Erythroblast (primary cell): ENCODE measurements around the gene MFSD12.
"Not testable (repeated sequence)": the region's sequence is repeated elsewhere in the genome, so short reads cannot be mapped to it uniquely, and the experiment has no call there.

Source experiments
- DNase-seq, 2 experiments: peaks; one replicate each; lab custom pipeline; 2025; lab: John Stamatoyannopoulos, UW
- GATA1 ChIP-seq: IDR thresholded peaks from 2 replicates; pipeline ENCODE4 v1.6.1; 2011; ENCODE audit warnings: low read depth, mild to moderate bottlenecking, control low read depth, low read length, moderate library complexity
- POLR2A ChIP-seq: IDR thresholded peaks from 2 replicates; pipeline ENCODE4 v1.6.1; 2011; ENCODE audit warnings: mild to moderate bottlenecking, low read length

The MFSD12 gene

GRCh38 chr19:3591876-3592613 lies 34.7 kb upstream of the MFSD12 start:
- no peak for TF ChIP-seq POLR2A
- TF ChIP-seq GATA1, result no peak
- no peak for DNase-seq

- TF ChIP-seq GATA1 (no peak), POLR2A (no peak)
- DNase-seq, result no peak
These were observed 33.7 kb upstream of the MFSD12 start for GRCh38 chr19:3590991-3591659.

- no peak for TF ChIP-seq POLR2A
- no peak for TF ChIP-seq GATA1
- no peak for DNase-seq
These were observed 32.6 kb upstream of the MFSD12 start for GRCh38 chr19:3589949-3590348.

- TF ChIP-seq GATA1, result no peak
- no peak for TF ChIP-seq POLR2A
- DNase-seq, result no peak
These were observed 32.1 kb upstream of the MFSD12 start for GRCh38 chr19:3589439-3589838.

- TF ChIP-seq POLR2A, result no peak
- no peak for TF ChIP-seq GATA1
- DNase-seq, result no peak
These were observed 29.4 kb upstream of the MFSD12 start for GRCh38 chr19:3586707-3587346.

GRCh38 chr19:3586127-3586626 lies 28.8 kb upstream of the MFSD12 start:
- TF ChIP-seq GATA1 (no peak), POLR2A (no peak)

GRCh38 chr19:3585301-3586126 lies 28.1 kb upstream of the MFSD12 start, which contains the start of gene GIPC3:
GIPC3 (plus strand) TSS chr19:3585478; CDS start chr19:3585598, 120 bp downstream.
- no peak for TF ChIP-seq POLR2A
- DNase-seq, result no peak

More at GRCh38 chr19:3586127-3586626, 28.8 kb upstream of the MFSD12 start:
- peak in 1 of 2 experiments; percentile 22 for DNase-seq

- DNase-seq, result not testable (repeated sequence)
These were observed 26.8 kb upstream of the MFSD12 start for GRCh38 chr19:3584036-3584802.

GRCh38 chr19:3581792-3582191 lies 24.4 kb upstream of the MFSD12 start:
- not testable (repeated sequence) for DNase-seq

GRCh38 chr19:3580156-3580934 lies 23.0 kb upstream of the MFSD12 start:
- DNase-seq, result no peak
- TF ChIP-seq POLR2A (no peak), GATA1 (no peak)

GRCh38 chr19:3578390-3578789 lies 21.0 kb upstream of the MFSD12 start:
- no peak for TF ChIP-seq GATA1
- TF ChIP-seq POLR2A, result no peak
- DNase-seq, result no peak

- DNase-seq, result no peak
- no peak for TF ChIP-seq GATA1
- no peak for TF ChIP-seq POLR2A
These were observed 20.4 kb upstream of the MFSD12 start for GRCh38 chr19:3577723-3578344.
